Lung (tissue), 12 donors: ENCODE data around the gene KRT13. TPM values are rescaled to one million over a fixed set of nuclear protein-coding genes. Genes with fewer than 3 reads are reported as not detected.

Experiments used
- ATAC-seq: fragments of 200-7000 bp; cut with Tn5 transposase; one replicate; pipeline ENCODE4 v1.9.1; 2020; ENCODE audit warnings: moderate number of reproducible peaks; ENCODE audit not compliant: insufficient read depth, low FRiP score
- DNase-seq, 3 donors: peaks; one replicate each; pipeline ENCODE4 v3.0.0-alpha.2; 2013 to 2017
- H3K27ac ChIP-seq, 2 donors: one replicate each; pipeline ENCODE4 v1.5.1; 2013; ENCODE audit warnings: mild to moderate bottlenecking in 2 of 2, moderate library complexity in 2 of 2, control low read depth in 1 of 2, inconsistent platforms in 1 of 2, low read depth in 1 of 2, low read length in 1 of 2
- H3K27me3 ChIP-seq, 3 donors: one replicate each; pipeline ENCODE4 v1.5.1; 2013; ENCODE audit warnings: low read length in 2 of 3; ENCODE audit not compliant: control insufficient read depth in 3 of 3, insufficient read depth in 3 of 3
- H3K36me3 ChIP-seq, 4 donors: one replicate each; pipeline ENCODE4 v1.5.1; 2013; ENCODE audit warnings: low read length in 4 of 4, mild to moderate bottlenecking in 1 of 4, moderate library complexity in 1 of 4; ENCODE audit not compliant: control insufficient read depth in 4 of 4, insufficient read depth in 4 of 4
- H3K4me1 ChIP-seq, 5 donors: one replicate each; pipeline ENCODE4 v1.5.1; 2013; ENCODE audit warnings: low read length in 5 of 5, mild to moderate bottlenecking in 2 of 5, moderate library complexity in 1 of 5; ENCODE audit not compliant: control insufficient read depth in 5 of 5, insufficient read depth in 5 of 5
- H3K4me3 ChIP-seq: one replicate; pipeline ENCODE4 v1.5.1; 2013; ENCODE audit warnings: mild to moderate bottlenecking, control low read depth, moderate library complexity
- H3K9ac ChIP-seq, 2 donors: one replicate each; pipeline ENCODE4 v1.5.1; 2013; ENCODE audit warnings: low read length in 2 of 2, control low read depth in 1 of 2; ENCODE audit not compliant: insufficient read depth in 1 of 2
- H3K9me3 ChIP-seq, 4 donors: one replicate each; pipeline ENCODE4 v1.5.1; 2013; ENCODE audit warnings: low read length in 3 of 4, mild to moderate bottlenecking in 1 of 4, moderate library complexity in 1 of 4; ENCODE audit not compliant: control insufficient read depth in 4 of 4, insufficient read depth in 3 of 4
- CTCF ChIP-seq: IDR thresholded peaks from 2 replicates; pipeline ENCODE4 v1.5.1; 2012; ENCODE audit warnings: mild to moderate bottlenecking; ENCODE audit errors: control extremely low read depth, extremely low read depth
- WGBS, 2 donors: extraction: QIAGEN DNeasy Blood & Tissue Kit; methylation state at CpG; one replicate each; pipeline ENCODE4 v1.1.7; 2013; 5-methylcytosine and 5-hydroxymethylcytosine counted together
- polyA plus RNA-seq, 2 donors: library from polyadenylated mRNA; stranded (reverse); fragments of 200-250 nt; gene quantifications; one replicate each; pipeline ENCODE4 v1.2.1, GENCODE V29; 2013
- total RNA-seq, 2 donors: library from RNA; depleted of rRNA in 1 of 2; stranded (reverse); fragments of >200 nt in 1 of 2; gene quantifications; one replicate each; pipeline ENCODE4 v1.2.1, GENCODE V29; 2014 to 2021
- donor health status: control.
- donor health status: control.
- donor health status: Bipolar disorder and iron deficiency.
- donor health status: healthy.
- donor health status: DM: yes; HTN: yes; CAD: no.

The KRT13 gene
- total and polyA plus RNA-seq, 4 donors, result 4.0 to 16.1 (median 9.8) TPM

GRCh38 chr17:41456204-41456603, 49.2 kb downstream of the KRT13 start:
- H3K27ac ChIP-seq, result no peak overlapping the region
- 79 to 88% methylated on average over 3 of the region's 3 CpGs for WGBS, 2 donors

GRCh38 chr17:41455236-41455635, 50.2 kb downstream of the KRT13 start:
- ATAC-seq (no peak), DNase-seq (no peak)
- Histone ChIP-seq H3K9ac (no peak overlapping the region), H3K4me3 (no peak overlapping the region), H3K4me1 (peaks cover 0 to 3% (median 0%) of the 10 kb centered on the region in 5 donors), H3K27ac (no peak overlapping the region), H3K36me3 (no peaks in the 10 kb centered on the region), H3K9me3 (no peaks in the 10 kb centered on the region), H3K27me3 (no peaks in the 10 kb centered on the region)
- WGBS, 2 donors, result 89 to 97% methylated on average over 1 of the region's 1 CpG
- TF ChIP-seq CTCF, result no peak

More at GRCh38 chr17:41456204-41456603, 49.2 kb downstream of the KRT13 start:
- H3K4me1 ChIP-seq, result peaks cover 0 to 3% (median 0%) of the 10 kb centered on the region in 5 donors
- no peaks in the 10 kb centered on the region for H3K9me3 ChIP-seq
- H3K27me3 ChIP-seq, result no peaks in the 10 kb centered on the region
- TF ChIP-seq CTCF, result no peak
- no peak overlapping the region for H3K4me3 ChIP-seq
- no peak for ATAC-seq
- DNase-seq, result no peak
- H3K36me3 ChIP-seq, result no peaks in the 10 kb centered on the region
- H3K9ac ChIP-seq, result no peak overlapping the region

GRCh38 chr17:41453066-41453465, 52.3 kb downstream of the KRT13 start:
- 87 to 90% methylated on average over 3 of the region's 3 CpGs for WGBS, 2 donors
- DNase-seq, result no peak
- Histone ChIP-seq H3K27me3 (no peaks in the 10 kb centered on the region), H3K9me3 (no peaks in the 10 kb centered on the region), H3K36me3 (no peaks in the 10 kb centered on the region), H3K27ac (no peak overlapping the region), H3K4me1 (peaks cover 0 to 3% (median 0%) of the 10 kb centered on the region in 5 donors), H3K4me3 (no peak overlapping the region), H3K9ac (no peak overlapping the region)
- no peak for TF ChIP-seq CTCF
- ATAC-seq, result no peak

- TF ChIP-seq CTCF, result no peak
- 53 to 54% methylated on average over 4 of the region's 4 CpGs for WGBS, 2 donors
- H3K4me1 ChIP-seq, result peaks cover 0 to 3% (median 0%) of the 10 kb centered on the region in 5 donors
- H3K27ac ChIP-seq, result no peak overlapping the region
- no peaks in the 10 kb centered on the region for H3K27me3 ChIP-seq
- ATAC-seq (no peak), DNase-seq (no peak)
- no peak overlapping the region for H3K9ac ChIP-seq
- no peaks in the 10 kb centered on the region for H3K9me3 ChIP-seq
- no peak overlapping the region for H3K4me3 ChIP-seq
- H3K36me3 ChIP-seq, result no peaks in the 10 kb centered on the region
These were observed 53.1 kb downstream of the KRT13 start for GRCh38 chr17:41452281-41452680.
